HUDEP-2 (cell line): ENCODE results near the gene PPP1R13B.
"Not testable (repeated sequence)": the region's sequence is repeated elsewhere in the genome, so short reads cannot be mapped to it uniquely, and the experiment has no call there.

Source experiments
- DNase-seq, 76 experiments: peaks; one replicate each; lab custom pipeline; 2025; ENCODE audit not compliant: unreplicated experiment in 76 of 76; lab: John Stamatoyannopoulos, UW

Gene PPP1R13B, protein sequence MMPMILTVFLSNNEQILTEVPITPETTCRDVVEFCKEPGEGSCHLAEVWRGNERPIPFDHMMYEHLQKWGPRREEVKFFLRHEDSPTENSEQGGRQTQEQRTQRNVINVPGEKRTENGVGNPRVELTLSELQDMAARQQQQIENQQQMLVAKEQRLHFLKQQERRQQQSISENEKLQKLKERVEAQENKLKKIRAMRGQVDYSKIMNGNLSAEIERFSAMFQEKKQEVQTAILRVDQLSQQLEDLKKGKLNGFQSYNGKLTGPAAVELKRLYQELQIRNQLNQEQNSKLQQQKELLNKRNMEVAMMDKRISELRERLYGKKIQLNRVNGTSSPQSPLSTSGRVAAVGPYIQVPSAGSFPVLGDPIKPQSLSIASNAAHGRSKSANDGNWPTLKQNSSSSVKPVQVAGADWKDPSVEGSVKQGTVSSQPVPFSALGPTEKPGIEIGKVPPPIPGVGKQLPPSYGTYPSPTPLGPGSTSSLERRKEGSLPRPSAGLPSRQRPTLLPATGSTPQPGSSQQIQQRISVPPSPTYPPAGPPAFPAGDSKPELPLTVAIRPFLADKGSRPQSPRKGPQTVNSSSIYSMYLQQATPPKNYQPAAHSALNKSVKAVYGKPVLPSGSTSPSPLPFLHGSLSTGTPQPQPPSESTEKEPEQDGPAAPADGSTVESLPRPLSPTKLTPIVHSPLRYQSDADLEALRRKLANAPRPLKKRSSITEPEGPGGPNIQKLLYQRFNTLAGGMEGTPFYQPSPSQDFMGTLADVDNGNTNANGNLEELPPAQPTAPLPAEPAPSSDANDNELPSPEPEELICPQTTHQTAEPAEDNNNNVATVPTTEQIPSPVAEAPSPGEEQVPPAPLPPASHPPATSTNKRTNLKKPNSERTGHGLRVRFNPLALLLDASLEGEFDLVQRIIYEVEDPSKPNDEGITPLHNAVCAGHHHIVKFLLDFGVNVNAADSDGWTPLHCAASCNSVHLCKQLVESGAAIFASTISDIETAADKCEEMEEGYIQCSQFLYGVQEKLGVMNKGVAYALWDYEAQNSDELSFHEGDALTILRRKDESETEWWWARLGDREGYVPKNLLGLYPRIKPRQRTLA

DNA sequence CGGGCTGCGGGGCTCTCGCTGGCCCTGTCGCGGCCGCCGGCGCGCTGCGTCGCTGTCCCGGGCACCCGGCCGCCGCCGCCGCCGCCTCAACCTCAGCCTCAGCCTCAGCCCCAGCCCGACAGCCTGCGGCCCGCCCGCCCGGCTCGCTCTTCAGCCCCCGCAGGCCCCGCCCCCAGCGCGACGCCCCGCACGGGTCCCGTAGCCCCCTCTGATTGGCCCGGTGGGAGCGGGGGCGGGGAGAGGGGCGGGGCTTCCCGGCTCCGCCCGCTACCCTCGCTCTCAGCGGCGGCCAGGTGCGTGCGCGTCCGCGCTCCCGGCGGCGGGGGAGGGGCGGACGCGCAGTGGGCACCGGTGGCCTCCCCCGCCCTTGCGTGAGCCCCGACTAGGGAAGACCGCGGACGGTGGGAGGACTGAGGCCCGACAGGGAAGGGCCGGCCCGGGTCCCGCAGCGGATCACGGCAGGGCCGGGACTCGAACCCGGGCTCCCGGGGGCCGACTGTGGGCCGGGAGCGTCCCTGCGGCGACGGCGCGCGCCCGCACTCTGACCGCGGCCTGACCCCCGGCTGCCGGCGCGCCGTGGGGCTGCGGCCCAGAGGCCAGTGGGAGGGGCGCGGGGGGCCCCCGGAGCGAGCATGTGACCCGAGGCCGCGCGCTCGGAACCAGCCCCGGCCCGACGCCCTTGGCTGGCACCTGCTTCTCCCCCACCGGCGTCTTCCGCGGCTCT, at the start of gene PPP1R13B:
Gene PPP1R13B (minus strand): TSS at position 125 of the 724 bp plus-strand sequence. CDS start 268 bp downstream, outside the sequence.
- DNase-seq = peak in 72 of 76 experiments; percentile 6 to 92 (median 80)

DNA sequence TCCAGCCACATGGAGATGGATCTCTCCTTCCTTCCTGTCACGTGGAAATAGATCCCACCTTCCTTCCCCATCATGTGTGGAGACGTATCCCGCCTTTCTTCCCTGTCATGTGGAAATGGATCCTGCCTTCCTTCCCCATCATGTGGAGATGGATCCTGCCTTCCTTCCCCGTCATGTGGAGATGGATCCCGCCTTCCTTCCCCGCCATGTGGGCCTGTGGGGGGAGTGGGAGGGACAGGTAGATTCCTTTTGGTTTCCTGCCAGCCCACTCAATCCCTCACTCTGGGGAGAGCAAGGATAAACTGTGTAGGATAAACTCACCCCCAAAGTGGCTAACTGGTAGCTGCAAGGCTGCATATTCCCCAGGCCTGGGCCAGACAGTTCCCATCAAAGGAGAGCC, 49.2 kb upstream of the PPP1R13B start:
- DNase-seq = no peak

DNA sequence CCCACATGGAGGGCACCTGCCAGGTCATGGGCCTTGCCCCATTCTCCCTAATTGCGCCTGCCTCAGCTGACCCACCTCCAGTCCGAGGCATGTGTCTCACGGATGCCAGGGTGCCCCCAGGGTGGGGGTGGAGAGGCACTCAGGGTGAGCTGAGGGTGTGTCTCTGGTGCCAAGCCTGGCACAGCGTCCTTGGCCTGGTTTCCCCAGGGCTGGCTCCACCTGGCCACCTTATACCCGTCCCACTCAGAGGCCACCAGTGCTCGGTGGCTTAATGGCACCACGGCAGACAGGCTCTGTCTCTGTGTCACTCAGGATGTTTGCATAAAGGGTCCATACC, 47.3 kb upstream of the PPP1R13B start:
- no peak for DNase-seq

DNA sequence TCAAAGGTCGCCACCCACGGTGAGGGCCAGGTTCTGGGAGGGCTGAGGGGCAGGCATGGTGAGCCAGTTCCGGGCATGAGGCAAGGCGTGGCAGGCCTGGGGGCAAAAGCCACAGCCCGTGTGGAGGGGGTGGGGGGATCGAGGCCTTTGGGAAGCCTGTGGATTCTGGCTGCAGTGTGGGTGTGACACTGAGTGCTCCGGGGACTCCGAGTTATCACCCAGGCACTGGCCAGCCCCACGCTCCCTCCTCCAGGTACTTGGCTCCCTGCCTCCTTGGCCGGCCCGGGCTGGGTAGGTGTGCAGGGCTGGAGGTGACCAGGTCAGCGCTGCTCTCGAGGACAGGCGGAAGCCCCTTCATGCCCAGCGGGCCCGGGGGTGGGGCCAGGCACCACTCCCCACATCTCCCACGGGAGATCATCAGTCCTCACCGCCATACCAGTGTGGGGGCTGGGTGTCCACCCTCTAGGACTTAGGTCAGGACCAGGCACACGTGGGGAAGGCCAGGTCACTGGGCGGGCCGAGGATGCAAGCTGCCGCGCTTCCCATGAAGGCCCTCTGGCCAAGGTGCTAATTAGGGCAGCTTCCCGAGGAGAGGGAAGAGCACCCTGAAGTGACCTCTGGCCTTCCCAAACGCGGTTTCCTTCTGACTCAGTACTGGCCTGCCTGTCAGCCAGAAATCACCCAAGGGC, 46.8 kb upstream of the PPP1R13B start:
- no peak for DNase-seq

DNA sequence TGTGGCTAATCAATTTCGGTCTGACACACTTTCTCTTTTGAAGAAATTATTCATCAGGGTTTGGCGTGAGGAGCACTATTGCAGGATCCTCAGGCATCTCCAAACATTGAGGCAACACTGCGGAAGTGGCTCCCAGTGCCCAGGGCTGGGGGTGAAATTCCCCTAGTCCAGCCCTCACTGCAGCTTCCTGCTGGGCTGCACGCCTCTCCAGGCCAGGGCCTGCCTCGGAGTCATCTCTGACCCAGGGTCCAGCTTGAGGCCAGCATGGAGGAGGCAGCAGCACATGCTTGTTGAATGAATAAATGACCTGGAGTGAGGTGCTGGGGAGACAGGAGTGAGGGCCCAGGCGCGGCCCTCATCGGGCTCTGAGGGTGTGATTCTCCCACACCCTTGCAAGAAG, 44.9 kb upstream of the PPP1R13B start:
- no peak for DNase-seq

DNA sequence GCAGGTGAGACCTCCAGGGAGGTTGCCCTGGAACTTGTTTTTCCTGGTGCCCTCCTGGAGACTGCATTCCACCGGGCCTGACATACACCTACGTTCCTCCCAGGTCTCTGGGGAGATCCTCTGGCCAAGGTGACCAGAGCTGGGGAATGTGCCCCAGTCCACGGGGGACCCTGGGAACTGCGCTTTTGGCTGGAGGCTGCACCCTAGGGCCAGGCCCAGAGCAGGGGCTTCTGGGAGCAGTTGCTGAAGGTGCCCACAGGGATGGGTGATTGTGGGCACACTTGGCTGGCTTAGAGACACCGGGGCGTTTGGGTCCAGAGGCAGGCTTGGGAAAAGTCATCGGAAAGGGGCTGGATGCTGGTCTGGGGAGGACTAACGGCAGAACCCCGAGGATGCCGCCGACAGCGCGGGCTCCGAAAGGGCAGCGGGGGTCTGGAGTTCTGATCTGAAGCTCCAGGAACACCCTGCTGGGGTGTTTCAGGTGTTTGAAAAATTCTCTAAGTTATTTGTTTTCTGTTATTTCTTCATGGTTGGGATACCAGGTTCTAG, 44.4 kb upstream of the PPP1R13B start:
- DNase-seq = no peak

DNA sequence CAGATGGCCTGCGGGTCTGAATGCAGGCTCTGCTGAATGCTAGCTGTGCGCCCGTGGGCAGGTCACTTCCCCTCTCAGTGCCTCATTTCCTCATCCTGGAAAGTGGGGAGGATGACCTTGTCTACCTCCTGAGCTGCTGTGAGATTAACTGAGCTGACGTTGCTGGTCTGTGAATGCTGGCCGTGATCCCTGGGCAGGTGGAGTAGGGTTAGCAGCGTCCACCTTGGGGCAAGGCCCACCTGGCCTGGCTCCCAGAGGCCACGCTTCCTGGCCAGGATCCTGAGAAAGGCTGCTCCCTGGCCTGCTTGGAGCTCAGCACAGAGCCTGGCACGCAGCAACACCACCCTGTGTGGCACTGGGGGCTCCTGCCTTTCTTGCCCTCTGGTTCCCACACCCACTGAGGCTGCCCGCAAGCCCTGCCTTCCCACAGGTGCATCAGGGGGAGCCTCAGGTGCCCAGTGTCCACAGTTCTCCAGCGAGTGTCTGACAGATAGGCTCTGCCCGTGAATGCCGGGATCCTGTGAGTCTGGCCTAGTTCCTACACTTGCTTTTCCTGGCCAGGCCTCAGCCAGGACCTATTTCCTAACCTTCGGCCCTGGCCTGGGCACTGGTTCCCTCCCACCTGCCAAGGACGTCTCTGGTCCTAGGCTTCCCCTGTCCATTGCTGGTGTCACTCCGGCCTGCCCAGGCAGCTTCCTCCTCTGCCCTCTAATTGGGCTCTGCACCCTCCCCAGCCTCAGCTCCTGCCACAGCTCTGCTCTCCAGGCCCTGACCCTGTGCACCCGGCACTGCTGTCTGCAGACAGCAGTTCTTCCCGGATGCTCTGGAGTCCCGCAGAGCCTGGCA, 43.7 kb upstream of the PPP1R13B start:
- DNase-seq = no peak

DNA sequence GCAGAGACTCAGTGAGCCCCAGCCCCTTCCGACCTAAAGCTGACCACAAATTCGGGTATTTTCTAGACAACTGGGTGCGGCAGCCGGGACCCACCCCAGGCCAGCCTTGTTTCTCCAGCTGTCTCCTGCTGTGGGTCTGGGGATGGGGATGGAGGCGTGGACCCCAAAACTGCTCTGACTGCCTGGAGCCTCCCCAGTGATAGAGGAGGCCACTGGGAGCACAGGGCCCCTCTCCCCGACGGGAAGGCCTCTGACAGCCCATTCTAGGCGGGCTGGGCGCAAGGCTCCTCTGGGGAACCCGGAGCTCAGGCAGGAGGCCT, 42.6 kb upstream of the PPP1R13B start:
- DNase-seq = no peak

DNA sequence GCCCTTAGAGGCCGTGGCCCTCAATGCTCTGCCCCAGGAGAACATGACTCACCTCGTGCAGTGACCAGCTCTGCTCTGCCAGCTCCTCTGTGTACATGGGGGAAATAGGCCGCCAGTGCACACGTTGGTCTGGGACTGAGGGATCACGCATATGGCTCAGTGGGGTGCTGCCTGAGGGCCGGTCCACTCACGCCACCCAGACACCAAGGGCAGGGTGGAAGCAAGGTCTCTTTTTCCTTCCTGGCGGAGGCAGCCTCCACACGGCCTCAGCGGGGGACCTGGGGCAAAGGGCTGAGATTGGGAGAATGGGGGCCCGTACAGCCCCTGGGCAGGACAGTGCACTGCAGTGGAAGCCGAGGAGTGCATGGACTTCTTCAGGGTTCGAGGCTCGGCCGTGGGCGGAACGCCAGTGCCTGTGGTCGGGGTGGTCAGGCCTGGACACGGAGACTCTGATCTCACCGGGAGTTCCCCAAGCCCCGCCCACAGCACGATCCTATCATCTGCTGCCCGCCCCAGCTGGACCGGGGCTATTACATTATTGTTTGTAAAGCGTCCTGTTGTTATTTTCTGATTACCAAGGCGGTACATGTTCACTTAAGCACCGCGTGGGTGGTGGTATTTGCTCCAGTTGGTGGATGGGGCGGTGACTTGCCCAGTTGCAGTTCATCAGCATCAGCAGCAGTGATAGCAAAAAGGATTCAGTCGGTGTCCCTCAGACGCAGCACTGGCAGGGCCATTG, 42.1 kb upstream of the PPP1R13B start:
- no peak for DNase-seq

DNA sequence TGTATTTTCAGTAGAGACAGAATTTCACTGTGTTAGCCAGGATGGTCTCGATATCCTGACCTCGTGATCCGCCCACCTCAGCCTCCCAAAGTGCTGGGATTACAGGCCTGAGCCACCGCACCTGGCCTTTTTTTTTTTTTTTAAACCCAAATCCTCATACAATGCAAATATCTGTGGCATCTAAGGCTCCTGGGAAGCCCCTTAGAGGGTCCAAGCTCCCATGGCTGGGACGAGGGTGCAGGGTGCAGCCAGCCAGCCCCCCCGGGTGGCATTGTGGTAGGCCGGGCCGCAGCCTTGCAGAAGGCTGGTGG, 41.6 kb upstream of the PPP1R13B start:
- not testable (repeated sequence) for DNase-seq

DNA sequence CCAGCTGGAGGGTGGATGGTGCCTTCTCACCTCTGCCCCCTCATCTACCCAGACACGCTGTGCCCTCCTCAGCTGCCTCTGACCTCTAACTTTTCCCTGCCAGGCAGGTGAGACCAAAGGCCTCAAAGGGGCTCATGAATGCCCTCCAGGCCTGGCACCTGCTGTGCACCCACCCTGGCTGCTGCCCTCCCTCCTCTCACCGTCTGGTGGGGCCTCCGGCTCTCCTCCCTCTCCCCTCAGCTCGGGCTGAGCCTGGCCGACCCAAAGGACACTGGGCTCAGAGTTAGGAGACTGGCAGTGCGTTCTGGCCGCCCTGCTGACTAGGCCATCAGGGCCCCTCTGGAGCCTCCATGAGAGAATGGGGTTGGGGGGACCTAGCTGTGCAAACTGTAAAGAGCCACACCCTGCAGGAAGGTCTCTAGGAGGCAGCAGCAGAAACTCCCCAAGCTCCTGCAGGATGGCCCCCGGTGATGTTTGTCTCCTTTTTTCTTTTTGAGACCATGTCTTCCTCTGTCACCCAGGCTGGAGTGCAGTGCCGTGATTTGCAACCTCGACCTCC, 40.3 kb upstream of the PPP1R13B start:
- DNase-seq = no peak

DNA sequence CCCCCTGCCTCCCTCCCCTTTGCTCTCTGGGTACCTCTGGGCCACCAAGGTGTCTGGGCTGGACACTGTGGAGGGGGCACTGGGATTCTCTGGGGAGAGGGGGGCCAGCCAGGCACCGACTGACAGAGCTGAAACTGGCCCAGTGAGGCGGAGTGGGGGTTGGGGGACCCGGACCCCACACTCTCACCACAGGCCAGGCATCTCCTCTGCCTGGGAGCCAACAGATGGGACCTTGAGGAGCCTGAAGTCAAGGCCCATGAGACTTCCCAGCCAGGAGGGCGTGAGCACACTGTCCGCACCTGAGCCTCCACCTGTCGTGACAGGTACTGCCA, 39.8 kb upstream of the PPP1R13B start:
- no peak for DNase-seq

DNA sequence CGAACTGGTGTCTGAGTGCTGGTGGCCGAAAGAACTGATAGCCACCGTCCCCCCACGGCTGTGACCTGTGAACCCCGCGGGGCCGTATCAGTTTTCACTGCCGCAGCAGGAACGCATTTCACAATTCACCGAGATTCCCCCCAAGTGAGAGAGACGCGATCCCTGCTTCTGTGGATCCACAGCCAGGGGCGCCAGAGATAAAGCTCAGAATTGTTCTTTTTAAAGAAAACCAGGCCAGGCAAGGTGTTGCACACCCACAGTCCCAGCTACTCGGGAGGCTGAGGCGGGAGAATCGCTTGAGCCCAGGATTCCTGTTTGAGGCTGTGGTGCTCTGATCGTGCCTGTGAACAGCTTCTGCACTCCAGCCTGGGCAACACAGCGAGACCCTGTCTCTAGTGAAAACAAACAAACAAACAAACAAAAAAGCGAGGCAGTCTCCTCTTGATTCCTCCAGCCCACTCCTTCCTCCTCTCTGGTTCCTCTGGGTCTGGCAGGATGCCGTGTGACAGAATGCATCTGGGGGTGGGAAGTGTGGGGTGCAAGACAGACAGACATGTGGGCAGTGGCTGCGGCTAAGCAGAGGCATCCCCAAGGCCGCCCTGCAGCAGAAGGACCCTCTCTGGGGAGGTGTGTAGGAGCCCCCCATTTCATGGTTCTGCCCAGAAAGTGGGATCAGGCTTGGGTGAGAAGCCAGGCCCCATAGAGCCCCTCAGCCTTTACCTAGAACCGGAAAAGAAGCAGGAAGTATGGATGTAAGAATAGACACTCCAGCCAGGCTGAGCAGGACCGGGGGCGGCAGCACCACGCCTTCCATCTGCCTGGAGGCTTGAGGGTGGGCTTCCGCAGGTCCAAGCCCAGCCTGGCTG, 39.2 kb upstream of the PPP1R13B start:
- DNase-seq = no peak

DNA sequence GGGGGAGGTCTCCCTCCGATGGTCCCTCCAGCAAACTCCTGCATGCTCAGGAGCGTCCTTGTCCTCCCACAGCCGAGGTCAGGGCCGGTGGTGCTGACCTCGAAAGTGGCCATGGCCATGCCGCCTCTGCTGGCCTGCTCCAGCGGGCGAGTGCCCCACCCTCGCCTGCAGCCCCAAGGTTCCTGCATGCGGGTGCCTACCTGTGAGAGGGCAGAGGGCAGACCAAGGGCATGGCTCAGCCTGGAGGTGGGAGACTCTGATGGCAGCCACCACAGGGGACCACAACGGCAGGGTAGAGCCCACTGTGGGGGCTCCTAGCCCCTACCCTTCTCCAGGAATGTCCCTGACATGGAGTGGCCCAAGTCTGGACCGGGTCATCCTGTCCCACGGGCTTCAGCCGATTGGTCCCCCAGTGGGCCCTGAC, 38.1 kb upstream of the PPP1R13B start:
- no peak for DNase-seq

DNA sequence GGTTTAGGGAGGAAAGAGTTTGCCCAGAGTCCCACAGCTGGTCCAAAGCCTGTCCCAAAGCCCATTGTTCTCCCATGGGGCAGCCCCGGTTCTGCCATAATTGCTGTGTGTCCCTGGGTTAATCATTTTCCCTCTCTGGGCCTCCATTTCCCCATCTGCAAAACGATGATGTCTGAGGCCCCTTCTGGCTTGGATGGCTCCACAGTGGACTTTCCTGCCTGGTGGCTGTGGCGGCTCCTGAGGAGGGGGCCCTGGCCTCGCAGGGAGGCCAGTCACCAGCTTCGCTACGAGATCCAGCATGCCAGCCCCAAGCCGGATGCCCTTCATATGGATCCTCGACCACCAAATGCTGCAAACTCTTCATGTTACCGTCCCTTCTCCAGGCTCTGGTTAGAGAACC, 37.5 kb upstream of the PPP1R13B start:
- no peak for DNase-seq

DNA sequence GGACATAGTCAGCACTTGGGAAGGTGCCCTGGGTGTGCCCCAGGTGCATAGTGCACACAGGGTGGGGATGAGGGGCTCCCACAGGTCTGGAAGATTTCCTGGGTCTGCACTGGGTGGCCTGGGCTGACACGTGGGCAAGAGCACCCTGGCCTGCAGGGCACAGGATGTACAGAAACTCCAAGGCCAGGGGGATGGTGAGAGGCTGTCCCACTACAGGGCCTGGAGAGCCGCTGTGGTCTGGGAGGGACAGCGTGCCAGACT, 35.8 kb upstream of the PPP1R13B start:
- DNase-seq = no peak

DNA sequence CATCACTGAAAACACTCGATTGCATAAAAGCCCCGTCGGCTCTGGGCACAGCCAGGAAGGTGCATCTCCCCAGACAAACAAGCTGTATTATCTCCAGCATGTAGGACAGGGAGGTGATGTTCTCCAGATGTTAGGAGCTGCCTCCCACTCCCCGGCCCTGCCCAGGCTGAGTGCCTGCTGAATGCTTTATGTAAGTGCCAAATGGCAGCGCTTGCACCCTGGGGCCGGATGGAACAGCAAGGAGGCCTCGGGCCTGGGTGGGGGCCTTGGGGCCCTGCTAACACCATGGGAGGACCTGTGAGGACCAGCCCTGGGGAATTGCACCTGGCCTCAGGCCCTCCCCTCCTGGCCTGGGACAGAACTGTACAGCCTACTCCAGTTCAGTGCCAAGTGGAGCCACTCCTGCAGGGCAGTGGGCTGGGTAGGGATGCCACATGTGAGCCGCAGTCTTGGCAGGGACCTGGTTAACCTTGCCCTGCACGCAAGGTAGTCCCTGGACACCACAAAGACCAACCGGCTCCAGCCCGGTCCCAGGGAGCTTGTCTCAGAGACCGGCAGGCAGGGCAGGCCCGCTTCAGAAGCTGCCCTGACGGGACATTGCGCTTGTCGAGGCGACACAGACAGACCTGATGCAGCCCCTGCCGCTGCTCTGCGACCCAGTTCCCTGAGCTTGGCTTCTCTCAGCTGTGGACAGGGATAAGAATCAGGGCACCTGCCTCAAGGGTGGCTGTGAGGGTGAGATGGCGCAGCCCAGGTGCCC, 35.3 kb upstream of the PPP1R13B start:
- DNase-seq = no peak
